Transverse colon (tissue), 4 donors: ENCODE data around the gene HOXB6. TPM values are rescaled to one million over a fixed set of nuclear protein-coding genes. Genes with fewer than 3 reads are reported as not detected.
A peak's percentile ranks its signal among the peaks of the same experiment; 100 is the strongest.

ENCODE experiments used
- DNase-seq: peaks from one replicate; pipeline ENCODE4 v3.0.0-alpha.2; 2019
- H3K27ac ChIP-seq, 4 donors: fragments of 200-600 bp; sonication (generic); 2 replicates each; pipeline ENCODE4 v1.5.1; 2016 to 2018; ENCODE audit warnings: inconsistent platforms in 4 of 4
- H3K27me3 ChIP-seq: fragments of 200-600 bp; sonication (generic); 2 replicates; pipeline ENCODE4 v1.5.1; 2017; ENCODE audit warnings: inconsistent platforms
- H3K36me3 ChIP-seq, 4 donors: fragments of 200-600 bp; sonication (generic); 2 replicates each; pipeline ENCODE4 v1.5.1; 2017 to 2019; ENCODE audit warnings: inconsistent platforms in 4 of 4
- H3K4me1 ChIP-seq, 4 donors: fragments of 200-600 bp; sonication (generic); 2 replicates each; pipeline ENCODE4 v1.5.1; 2017 to 2020; ENCODE audit warnings: inconsistent platforms in 4 of 4
- H3K4me3 ChIP-seq, 4 donors: fragments of 200-600 bp; sonication (generic); 1 replicate in 1 of 4; 2 replicates in 3 of 4; pipeline versions ENCODE4 v1.5.1 to v1.6.1; 2017 to 2019; ENCODE audit warnings: inconsistent platforms in 4 of 4
- H3K9me3 ChIP-seq, 2 donors: fragments of 200-600 bp; sonication (generic); 2 replicates each; pipeline ENCODE4 v1.5.1; 2017 to 2019; ENCODE audit warnings: inconsistent platforms in 2 of 2
- CTCF ChIP-seq, 5 experiments: fragments of 200-600 bp in 3 of 5; fragments of 450-650 bp in 2 of 5; sonication (generic) in 3 of 5; IDR thresholded peaks; 1 replicate in 2 of 5; 2 replicates in 3 of 5; pipeline ENCODE4 v1.5.1; 2016 to 2017; ENCODE audit warnings: antibody characterized with exemption in 5 of 5, inconsistent platforms in 3 of 5, mild to moderate bottlenecking in 2 of 5, moderate library complexity in 1 of 5
- EP300 ChIP-seq: sonication (generic); formaldehyde crosslinking; IDR thresholded peaks from one replicate; pipeline ENCODE4 v1.6.1; 2017; ENCODE audit warnings: antibody characterized with exemption, low read depth
- POLR2A ChIP-seq: fragments of 450-650 bp; IDR thresholded peaks from one replicate; pipeline ENCODE4 v1.6.1; 2016; ENCODE audit warnings: antibody characterized with exemption, mild to moderate bottlenecking, moderate library complexity
- POLR2AphosphoS5 ChIP-seq, 3 donors: sonication (generic); formaldehyde crosslinking; IDR thresholded peaks; one replicate each; pipeline ENCODE4 v1.6.1; 2016; ENCODE audit warnings: antibody characterized with exemption in 3 of 3
- WGBS, 2 donors: methylation state at CpG; one replicate each; pipeline ENCODE4 v1.1.5; 2018; ENCODE audit warnings: low coverage in 1 of 2; 5-methylcytosine and 5-hydroxymethylcytosine counted together
- in situ Hi-C, 4 donors: fragments of 200-750 bp; cut with MboI; loops; one replicate each; pipeline versions ENCODE4 v1.15.0 to v1.15.1; 2017; ENCODE audit warnings: low sequenced_read_pairs in 3 of 4, low pct_ligation_motif_present in 1 of 4, low pct_unique_long_range_greater_than_20kb in 1 of 4
- intact Hi-C: fragments of 100-400 bp; cut with DNase I; formaldehyde crosslinking; loops from one replicate; pipeline ENCODE4 v1.15.1; 2023; ENCODE audit warnings: low total_unique reads
- total RNA-seq, 4 donors: library from RNA; depleted of rRNA; stranded (reverse); fragments of >200 nt; gene quantifications; one replicate each; pipeline ENCODE4 v1.1.0, GENCODE V29; 2016

HOXB6 gene
- total RNA-seq, 4 donors from 2014 or later: 42.7 to 78.4 (median 62.5) TPM

GRCh38 chr17:48577946-48578615 is 26.7 kb downstream of the HOXB6 start, which contains the start of gene HOXB4:
Gene HOXB4, minus strand, starts transcription at chr17:48578350. Its CDS starts 31 bp downstream, at chr17:48578319.
- H3K36me3 ChIP-seq: no peaks in the 10 kb centered on the region
- peaks cover 18 to 84% (median 69%) of the 10 kb centered on the region in 4 donors for H3K4me1 ChIP-seq
- in situ Hi-C loops (no loop called here), intact Hi-C loops (loop anchor here (5.0 kb wide), 1 partner anchor 36 kb away; no protein-coding TSS in a partner anchor)
- DNase-seq: peak; percentile 80
- peak within 1 kb of the TSS; percentile 89 to 95 (median 92) for H3K27ac ChIP-seq
- no peaks in the 10 kb centered on the region for H3K9me3 ChIP-seq
- peaks cover 7% of the 10 kb centered on the region for H3K27me3 ChIP-seq
- TF ChIP-seq EP300 (no peak), CTCF (IDR thresholded peaks at IDR 0.05) (no peak), POLR2A (no peak), POLR2AphosphoS5 (IDR thresholded peaks at IDR 0.05) (peak in 2 of 3 donors; percentile 14 to 46)
- peak within 1 kb of the TSS; percentile 38 to 54 (median 46) for H3K4me3 ChIP-seq
- 9% methylated on average over 23 of the region's 58 CpGs; no CpG with 5 or more reads in 1 of the 2 donors for WGBS, 2 donors

GRCh38 chr17:48577330-48577945 is 27.3 kb downstream of the HOXB6 start:
- Histone ChIP-seq H3K27ac (peak overlapping the region; percentile 89 to 95 (median 92)), H3K4me1 (peaks cover 24 to 85% (median 69%) of the 10 kb centered on the region in 4 donors), H3K36me3 (no peaks in the 10 kb centered on the region), H3K27me3 (peaks cover 7% of the 10 kb centered on the region), H3K9me3 (no peaks in the 10 kb centered on the region), H3K4me3 (peak overlapping the region; percentile 6 to 54 (median 46))
- WGBS, 2 donors: 0 to 1% methylated on average over 3 to 10 of the region's 19 CpGs
- in situ Hi-C loops: no loop called here
- no peak for DNase-seq
- intact Hi-C loops: loop anchor here (5.0 kb wide), 1 partner anchor 35 kb away; no protein-coding TSS in a partner anchor
- TF ChIP-seq CTCF (IDR thresholded peaks at IDR 0.05): no peak
- TF ChIP-seq EP300: no peak
- TF ChIP-seq POLR2A: no peak
- peak in 1 of 3 donors; percentile 17 for TF ChIP-seq POLR2AphosphoS5 (IDR thresholded peaks at IDR 0.05)

GRCh38 chr17:48576479-48577309 is 28.1 kb downstream of the HOXB6 start:
- Histone ChIP-seq H3K36me3 (no peaks in the 10 kb centered on the region), H3K4me1 (peaks cover 30 to 92% (median 73%) of the 10 kb centered on the region in 4 donors), H3K4me3 (peak overlapping the region; percentile 6 to 54 (median 46)), H3K27me3 (peaks cover 7% of the 10 kb centered on the region), H3K27ac (peak overlapping the region; percentile 89 to 95 (median 92)), H3K9me3 (no peaks in the 10 kb centered on the region)
- in situ Hi-C loops (no loop called here), intact Hi-C loops (loop anchor here (5.0 kb wide), 1 partner anchor 34 kb away; no protein-coding TSS in a partner anchor)
- peak; percentile 5 to 36 (median 32) for TF ChIP-seq POLR2AphosphoS5 (IDR thresholded peaks at IDR 0.05)
- TF ChIP-seq POLR2A: no peak
- DNase-seq: no peak
- WGBS, 2 donors: 33 to 37% methylated on average over 1 to 43 of the region's 43 CpGs

GRCh38 chr17:48575673-48576478 is 28.9 kb downstream of the HOXB6 start:
- no peaks in the 10 kb centered on the region for H3K36me3 ChIP-seq
- H3K27ac ChIP-seq: peak overlapping the region; percentile 89 to 95 (median 92)
- intact Hi-C loops: loop anchor here (5.0 kb wide), 1 partner anchor 34 kb away; no protein-coding TSS in a partner anchor
- no peak for DNase-seq
- H3K4me3 ChIP-seq: peak overlapping the region; percentile 6 to 54 (median 46)
- no peak for TF ChIP-seq CTCF (IDR thresholded peaks at IDR 0.05)
- TF ChIP-seq POLR2AphosphoS5 (IDR thresholded peaks at IDR 0.05): no peak
- TF ChIP-seq EP300: no peak
- TF ChIP-seq POLR2A: no peak
- peaks cover 36 to 92% (median 71%) of the 10 kb centered on the region in 4 donors for H3K4me1 ChIP-seq
- WGBS, 2 donors: 17 to 54% methylated on average over 1 to 22 of the region's 22 CpGs
- in situ Hi-C loops: no loop called here
- H3K27me3 ChIP-seq: peaks cover 7% of the 10 kb centered on the region
- no peaks in the 10 kb centered on the region for H3K9me3 ChIP-seq
